SK-N-SH treated with all-trans-retinoic acid at 6 μM for 48 hours (cell line): ENCODE data around the gene TBX1.

Experiments
- ARNTL ChIP-seq: fragments of 450-650 bp; formaldehyde crosslinking; IDR thresholded peaks from 2 replicates; pipeline ENCODE4 v1.5.0; 2020; ENCODE audit warnings: low read depth, mild to moderate bottlenecking, moderate library complexity, borderline replicate concordance
- BACH2 ChIP-seq: fragments of 250-450 bp; sonication (Bioruptor Pico); IDR thresholded peaks from 2 replicates; pipeline ENCODE4 v1.9.0; 2021; ENCODE audit warnings: mild to moderate bottlenecking, borderline replicate concordance
- CSDC2 ChIP-seq: fragments of 250-450 bp; sonication (Bioruptor Pico); IDR thresholded peaks from 2 replicates; pipeline ENCODE4 v1.5.0; 2020; ENCODE audit warnings: mild to moderate bottlenecking, moderate library complexity
- ESRRG ChIP-seq: fragments of 250-450 bp; sonication (Bioruptor Pico); IDR thresholded peaks from 2 replicates; pipeline ENCODE4 v1.6.1; 2021; ENCODE audit warnings: mild to moderate bottlenecking
- ISL1 ChIP-seq: fragments of 250-450 bp; sonication (Bioruptor Pico); IDR thresholded peaks from 2 replicates; pipeline ENCODE4 v2.1.2; 2022; ENCODE audit warnings: mild to moderate bottlenecking, moderate library complexity
- PPARA ChIP-seq: fragments of 250-450 bp; sonication (Bioruptor Pico); IDR thresholded peaks from 2 replicates; pipeline ENCODE4 v1.5.0; 2020; ENCODE audit warnings: mild to moderate bottlenecking, borderline replicate concordance
- RARB ChIP-seq: fragments of 250-450 bp; sonication (Bioruptor Pico); IDR thresholded peaks from 2 replicates; pipeline ENCODE4 v1.8.0; 2021; ENCODE audit warnings: mild to moderate bottlenecking, moderate library complexity
- TOX ChIP-seq: fragments of 250-450 bp; sonication (Bioruptor Pico); IDR thresholded peaks from 2 replicates; pipeline ENCODE4 v1.8.0; 2021; ENCODE audit warnings: mild to moderate bottlenecking, moderate library complexity, borderline replicate concordance
- ZFP3 ChIP-seq: fragments of 250-450 bp; sonication (Bioruptor Pico); IDR thresholded peaks from 2 replicates; pipeline ENCODE4 v1.5.0; 2020; ENCODE audit warnings: mild to moderate bottlenecking, moderate library complexity
- ZFP30 ChIP-seq: fragments of 450-650 bp; formaldehyde crosslinking; IDR thresholded peaks from 2 replicates; pipeline ENCODE4 v1.5.0; 2022; ENCODE audit warnings: mild to moderate bottlenecking, moderate library complexity
- ZNF70 ChIP-seq: fragments of 450-650 bp; formaldehyde crosslinking; IDR thresholded peaks from 2 replicates; pipeline ENCODE4 v1.5.0; 2020; ENCODE audit warnings: mild to moderate bottlenecking, moderate library complexity
- TF ChIP-seq, protein P1 (sequence below): fragments of 250-450 bp; sonication (Bioruptor Pico); IDR thresholded peaks from 2 replicates; pipeline ENCODE4 v1.8.0; 2021; ENCODE audit warnings: low read depth, mild to moderate bottlenecking, moderate library complexity, borderline replicate concordance
- TF ChIP-seq, protein P2 (sequence below): fragments of 250-450 bp; sonication (Bioruptor Pico); IDR thresholded peaks from 2 replicates; pipeline ENCODE4 v1.8.0; 2020; ENCODE audit warnings: mild to moderate bottlenecking, moderate library complexity, borderline replicate concordance

GRCh38 chr22:19811211-19811621 lies 50.6 kb downstream of the TBX1 start:
- no peak for TF ChIP-seq TOX (CRISPR knock-in tag)
- TF ChIP-seq CSDC2 (CRISPR knock-in tag), result no peak
- TF ChIP-seq ZNF70 (CRISPR knock-in tag), result no peak
- TF ChIP-seq BACH2, result no peak
- TF ChIP-seq ZFP30 (CRISPR knock-in tag), result no peak
- no peak for TF ChIP-seq ZFP3 (CRISPR knock-in tag)
- TF ChIP-seq ARNTL (CRISPR knock-in tag), result no peak
- TF ChIP-seq ISL1 (CRISPR knock-in tag), result no peak
- TF ChIP-seq, protein P1, sequence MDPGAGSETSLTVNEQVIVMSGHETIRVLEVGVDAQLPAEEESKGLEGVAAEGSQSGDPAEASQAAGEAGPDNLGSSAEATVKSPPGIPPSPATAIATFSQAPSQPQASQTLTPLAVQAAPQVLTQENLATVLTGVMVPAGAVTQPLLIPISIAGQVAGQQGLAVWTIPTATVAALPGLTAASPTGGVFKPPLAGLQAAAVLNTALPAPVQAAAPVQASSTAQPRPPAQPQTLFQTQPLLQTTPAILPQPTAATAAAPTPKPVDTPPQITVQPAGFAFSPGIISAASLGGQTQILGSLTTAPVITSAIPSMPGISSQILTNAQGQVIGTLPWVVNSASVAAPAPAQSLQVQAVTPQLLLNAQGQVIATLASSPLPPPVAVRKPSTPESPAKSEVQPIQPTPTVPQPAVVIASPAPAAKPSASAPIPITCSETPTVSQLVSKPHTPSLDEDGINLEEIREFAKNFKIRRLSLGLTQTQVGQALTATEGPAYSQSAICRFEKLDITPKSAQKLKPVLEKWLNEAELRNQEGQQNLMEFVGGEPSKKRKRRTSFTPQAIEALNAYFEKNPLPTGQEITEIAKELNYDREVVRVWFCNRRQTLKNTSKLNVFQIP (CRISPR knock-in tag), result no peak
- TF ChIP-seq, protein P2, sequence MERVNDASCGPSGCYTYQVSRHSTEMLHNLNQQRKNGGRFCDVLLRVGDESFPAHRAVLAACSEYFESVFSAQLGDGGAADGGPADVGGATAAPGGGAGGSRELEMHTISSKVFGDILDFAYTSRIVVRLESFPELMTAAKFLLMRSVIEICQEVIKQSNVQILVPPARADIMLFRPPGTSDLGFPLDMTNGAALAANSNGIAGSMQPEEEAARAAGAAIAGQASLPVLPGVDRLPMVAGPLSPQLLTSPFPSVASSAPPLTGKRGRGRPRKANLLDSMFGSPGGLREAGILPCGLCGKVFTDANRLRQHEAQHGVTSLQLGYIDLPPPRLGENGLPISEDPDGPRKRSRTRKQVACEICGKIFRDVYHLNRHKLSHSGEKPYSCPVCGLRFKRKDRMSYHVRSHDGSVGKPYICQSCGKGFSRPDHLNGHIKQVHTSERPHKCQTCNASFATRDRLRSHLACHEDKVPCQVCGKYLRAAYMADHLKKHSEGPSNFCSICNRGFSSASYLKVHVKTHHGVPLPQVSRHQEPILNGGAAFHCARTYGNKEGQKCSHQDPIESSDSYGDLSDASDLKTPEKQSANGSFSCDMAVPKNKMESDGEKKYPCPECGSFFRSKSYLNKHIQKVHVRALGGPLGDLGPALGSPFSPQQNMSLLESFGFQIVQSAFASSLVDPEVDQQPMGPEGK (CRISPR knock-in tag), result no peak
- no peak for TF ChIP-seq PPARA (CRISPR knock-in tag)
- no peak for TF ChIP-seq RARB (CRISPR knock-in tag)
- TF ChIP-seq ESRRG (CRISPR knock-in tag), result no peak
